ENCODE results near the gene CAPZB. TPM values are rescaled to one million over a fixed set of nuclear protein-coding genes. Genes with fewer than 3 reads are reported as not detected.

The CAPZB gene
- total RNA-seq, 1 donor from 2014 or later: 403 TPM

- peak overlapping the region; percentile 74 for H3K27ac Mint-ChIP-seq (ENCODE audit: unreplicated experiment)
- TF ChIP-seq, protein P1, sequence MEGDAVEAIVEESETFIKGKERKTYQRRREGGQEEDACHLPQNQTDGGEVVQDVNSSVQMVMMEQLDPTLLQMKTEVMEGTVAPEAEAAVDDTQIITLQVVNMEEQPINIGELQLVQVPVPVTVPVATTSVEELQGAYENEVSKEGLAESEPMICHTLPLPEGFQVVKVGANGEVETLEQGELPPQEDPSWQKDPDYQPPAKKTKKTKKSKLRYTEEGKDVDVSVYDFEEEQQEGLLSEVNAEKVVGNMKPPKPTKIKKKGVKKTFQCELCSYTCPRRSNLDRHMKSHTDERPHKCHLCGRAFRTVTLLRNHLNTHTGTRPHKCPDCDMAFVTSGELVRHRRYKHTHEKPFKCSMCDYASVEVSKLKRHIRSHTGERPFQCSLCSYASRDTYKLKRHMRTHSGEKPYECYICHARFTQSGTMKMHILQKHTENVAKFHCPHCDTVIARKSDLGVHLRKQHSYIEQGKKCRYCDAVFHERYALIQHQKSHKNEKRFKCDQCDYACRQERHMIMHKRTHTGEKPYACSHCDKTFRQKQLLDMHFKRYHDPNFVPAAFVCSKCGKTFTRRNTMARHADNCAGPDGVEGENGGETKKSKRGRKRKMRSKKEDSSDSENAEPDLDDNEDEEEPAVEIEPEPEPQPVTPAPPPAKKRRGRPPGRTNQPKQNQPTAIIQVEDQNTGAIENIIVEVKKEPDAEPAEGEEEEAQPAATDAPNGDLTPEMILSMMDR (IDR thresholded peaks at IDR 0.05): no peak
- no peaks in the 10 kb centered on the region for H3K27me3 Mint-ChIP-seq (ENCODE audit: unreplicated experiment)
- no peaks in the 10 kb centered on the region for H3K9me3 Mint-ChIP-seq (ENCODE audit: unreplicated experiment)
- H3K4me3 Mint-ChIP-seq (ENCODE audit: unreplicated experiment): no peak overlapping the region
- H3K4me1 Mint-ChIP-seq (ENCODE audit: unreplicated experiment): peaks cover 73% of the 10 kb centered on the region
- no peak for DNase-seq (ENCODE audit: extremely low spot score, unreplicated experiment)
- peaks cover 17% of the 10 kb centered on the region for H3K36me3 Mint-ChIP-seq (ENCODE audit: unreplicated experiment)
Measured at GRCh38 chr1:19423130-19423529, 62.2 kb downstream of the CAPZB start.

GRCh38 chr1:19421365-19421764 is 64.0 kb downstream of the CAPZB start:
- DNase-seq (ENCODE audit: extremely low spot score, unreplicated experiment): no peak
- TF ChIP-seq, protein P1 (IDR thresholded peaks at IDR 0.05): no peak
- H3K27ac Mint-ChIP-seq (ENCODE audit: unreplicated experiment): peak overlapping the region; percentile 73
- H3K27me3 Mint-ChIP-seq (ENCODE audit: unreplicated experiment): no peaks in the 10 kb centered on the region
- H3K36me3 Mint-ChIP-seq (ENCODE audit: unreplicated experiment): peaks cover 30% of the 10 kb centered on the region
- no peaks in the 10 kb centered on the region for H3K9me3 Mint-ChIP-seq (ENCODE audit: unreplicated experiment)
- peaks cover 61% of the 10 kb centered on the region for H3K4me1 Mint-ChIP-seq (ENCODE audit: unreplicated experiment)
- H3K4me3 Mint-ChIP-seq (ENCODE audit: unreplicated experiment): no peak overlapping the region

- Mint-ChIP-seq H3K4me1 (ENCODE audit: unreplicated experiment) (peaks cover 54% of the 10 kb centered on the region), H3K27ac (ENCODE audit: unreplicated experiment) (peak overlapping the region; percentile 73), H3K9me3 (ENCODE audit: unreplicated experiment) (no peaks in the 10 kb centered on the region), H3K4me3 (ENCODE audit: unreplicated experiment) (no peak overlapping the region), H3K36me3 (ENCODE audit: unreplicated experiment) (peaks cover 32% of the 10 kb centered on the region), H3K27me3 (ENCODE audit: unreplicated experiment) (no peaks in the 10 kb centered on the region)
- TF ChIP-seq, protein P1 (IDR thresholded peaks at IDR 0.05): no peak
- no peak for DNase-seq (ENCODE audit: extremely low spot score, unreplicated experiment)
Measured at GRCh38 chr1:19420606-19421005, 64.7 kb downstream of the CAPZB start.

- Mint-ChIP-seq H3K4me3 (ENCODE audit: unreplicated experiment) (no peak overlapping the region), H3K27me3 (ENCODE audit: unreplicated experiment) (no peaks in the 10 kb centered on the region), H3K9me3 (ENCODE audit: unreplicated experiment) (no peaks in the 10 kb centered on the region), H3K36me3 (ENCODE audit: unreplicated experiment) (peaks cover 37% of the 10 kb centered on the region), H3K27ac (ENCODE audit: unreplicated experiment) (peak overlapping the region; percentile 56), H3K4me1 (ENCODE audit: unreplicated experiment) (peaks cover 52% of the 10 kb centered on the region)
- TF ChIP-seq, protein P1 (IDR thresholded peaks at IDR 0.05): no peak
- no peak for DNase-seq (ENCODE audit: extremely low spot score, unreplicated experiment)
Measured at GRCh38 chr1:19419691-19420090, 65.6 kb downstream of the CAPZB start.

DNA sequence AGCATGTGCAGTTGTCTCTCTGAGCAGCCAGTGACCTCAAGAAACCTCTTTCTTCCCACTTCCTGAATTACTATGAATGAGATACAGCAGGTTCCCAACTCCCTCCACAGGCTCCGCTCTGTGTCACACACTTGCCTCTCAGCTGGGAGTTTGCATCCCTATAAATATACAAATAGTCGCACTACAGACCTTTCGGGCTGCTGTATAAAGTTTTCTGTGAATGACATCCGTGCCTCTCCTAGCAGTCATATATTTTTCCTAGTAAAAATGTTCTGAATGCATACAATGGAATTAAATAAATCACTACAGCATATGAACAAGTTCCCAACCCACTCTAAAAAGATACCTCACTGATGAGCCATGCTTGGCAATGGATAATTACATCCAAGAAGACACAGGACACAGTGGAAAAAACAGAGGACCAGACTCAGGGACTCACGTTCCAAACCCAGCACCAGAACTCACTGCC is 66.8 kb downstream of the CAPZB start:
- DNase-seq (ENCODE audit: extremely low spot score, unreplicated experiment): no peak
- Mint-ChIP-seq H3K27ac (ENCODE audit: unreplicated experiment) (peak overlapping the region; percentile 63), H3K4me3 (ENCODE audit: unreplicated experiment) (no peak overlapping the region), H3K4me1 (ENCODE audit: unreplicated experiment) (peaks cover 57% of the 10 kb centered on the region), H3K36me3 (ENCODE audit: unreplicated experiment) (peaks cover 37% of the 10 kb centered on the region), H3K9me3 (ENCODE audit: unreplicated experiment) (no peaks in the 10 kb centered on the region), H3K27me3 (ENCODE audit: unreplicated experiment) (no peaks in the 10 kb centered on the region)
- TF ChIP-seq, protein P1 (IDR thresholded peaks at IDR 0.05): no peak

All from osteocyte (in vitro differentiated cells).